ENCODE measurements around the gene CLBA1.

The CLBA1 gene

GRCh38 chr14:105021656-105022275 lies 36.2 kb downstream of the CLBA1 start (continued):
- no peak for TF ChIP-seq ZNF48 (tag by site-specific recombination; IDR thresholded peaks at IDR 0.05)
- no peak for TF ChIP-seq ZNF202 (tag by site-specific recombination; IDR thresholded peaks at IDR 0.05; ENCODE audit: borderline replicate concordance)
- TF ChIP-seq ZNF785 (tag by site-specific recombination; IDR thresholded peaks at IDR 0.05): no peak
- 0 out of 2 replicates have a peak, but pooled peaks have one; percentile 25 for TF ChIP-seq ZNF692 (tag by site-specific recombination; IDR thresholded peaks at IDR 0.05)
- TF ChIP-seq ZNF677 (tag by site-specific recombination; IDR thresholded peaks at IDR 0.05): no peak
- no peak for TF ChIP-seq SCRT1 (tag by site-specific recombination; IDR thresholded peaks at IDR 0.05; ENCODE audit: borderline replicate concordance)
- TF ChIP-seq, protein P1, sequence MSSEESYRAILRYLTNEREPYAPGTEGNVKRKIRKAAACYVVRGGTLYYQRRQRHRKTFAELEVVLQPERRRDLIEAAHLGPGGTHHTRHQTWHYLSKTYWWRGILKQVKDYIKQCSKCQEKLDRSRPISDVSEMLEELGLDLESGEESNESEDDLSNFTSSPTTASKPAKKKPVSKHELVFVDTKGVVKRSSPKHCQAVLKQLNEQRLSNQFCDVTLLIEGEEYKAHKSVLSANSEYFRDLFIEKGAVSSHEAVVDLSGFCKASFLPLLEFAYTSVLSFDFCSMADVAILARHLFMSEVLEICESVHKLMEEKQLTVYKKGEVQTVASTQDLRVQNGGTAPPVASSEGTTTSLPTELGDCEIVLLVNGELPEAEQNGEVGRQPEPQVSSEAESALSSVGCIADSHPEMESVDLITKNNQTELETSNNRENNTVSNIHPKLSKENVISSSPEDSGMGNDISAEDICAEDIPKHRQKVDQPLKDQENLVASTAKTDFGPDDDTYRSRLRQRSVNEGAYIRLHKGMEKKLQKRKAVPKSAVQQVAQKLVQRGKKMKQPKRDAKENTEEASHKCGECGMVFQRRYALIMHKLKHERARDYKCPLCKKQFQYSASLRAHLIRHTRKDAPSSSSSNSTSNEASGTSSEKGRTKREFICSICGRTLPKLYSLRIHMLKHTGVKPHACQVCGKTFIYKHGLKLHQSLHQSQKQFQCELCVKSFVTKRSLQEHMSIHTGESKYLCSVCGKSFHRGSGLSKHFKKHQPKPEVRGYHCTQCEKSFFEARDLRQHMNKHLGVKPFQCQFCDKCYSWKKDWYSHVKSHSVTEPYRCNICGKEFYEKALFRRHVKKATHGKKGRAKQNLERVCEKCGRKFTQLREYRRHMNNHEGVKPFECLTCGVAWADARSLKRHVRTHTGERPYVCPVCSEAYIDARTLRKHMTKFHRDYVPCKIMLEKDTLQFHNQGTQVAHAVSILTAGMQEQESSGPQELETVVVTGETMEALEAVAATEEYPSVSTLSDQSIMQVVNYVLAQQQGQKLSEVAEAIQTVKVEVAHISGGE (tag by site-specific recombination; conservative IDR thresholded peaks at IDR 0.05; ENCODE audit: low read depth): no peak
- no peak for TF ChIP-seq ZNF585B (tag by site-specific recombination; IDR thresholded peaks at IDR 0.05)
- TF ChIP-seq ZNF792 (tag by site-specific recombination; IDR thresholded peaks at IDR 0.05): no peak
- no peak for TF ChIP-seq HOXA7 (CRISPR knock-in tag; IDR thresholded peaks at IDR 0.05; ENCODE audit: borderline replicate concordance)
- no peak for TF ChIP-seq ZNF664 (tag by site-specific recombination; IDR thresholded peaks at IDR 0.05)
- no peak for TF ChIP-seq ZNF426 (tag by site-specific recombination; IDR thresholded peaks at IDR 0.05)
- TF ChIP-seq ZNF518A (tag by site-specific recombination; conservative IDR thresholded peaks at IDR 0.05; ENCODE audit: low read depth): no peak
- TF ChIP-seq, protein P2, sequence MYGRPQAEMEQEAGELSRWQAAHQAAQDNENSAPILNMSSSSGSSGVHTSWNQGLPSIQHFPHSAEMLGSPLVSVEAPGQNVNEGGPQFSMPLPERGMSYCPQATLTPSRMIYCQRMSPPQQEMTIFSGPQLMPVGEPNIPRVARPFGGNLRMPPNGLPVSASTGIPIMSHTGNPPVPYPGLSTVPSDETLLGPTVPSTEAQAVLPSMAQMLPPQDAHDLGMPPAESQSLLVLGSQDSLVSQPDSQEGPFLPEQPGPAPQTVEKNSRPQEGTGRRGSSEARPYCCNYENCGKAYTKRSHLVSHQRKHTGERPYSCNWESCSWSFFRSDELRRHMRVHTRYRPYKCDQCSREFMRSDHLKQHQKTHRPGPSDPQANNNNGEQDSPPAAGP (tag by site-specific recombination; IDR thresholded peaks at IDR 0.05): peak; percentile 68; the same call in 1 of the 2 replicates
- TF ChIP-seq ZNF449 (tag by site-specific recombination; IDR thresholded peaks at IDR 0.05): no peak
- no peak for TF ChIP-seq BCL11A (tag by site-specific recombination; IDR thresholded peaks at IDR 0.05; ENCODE audit: low read depth)
- TF ChIP-seq, protein P3, sequence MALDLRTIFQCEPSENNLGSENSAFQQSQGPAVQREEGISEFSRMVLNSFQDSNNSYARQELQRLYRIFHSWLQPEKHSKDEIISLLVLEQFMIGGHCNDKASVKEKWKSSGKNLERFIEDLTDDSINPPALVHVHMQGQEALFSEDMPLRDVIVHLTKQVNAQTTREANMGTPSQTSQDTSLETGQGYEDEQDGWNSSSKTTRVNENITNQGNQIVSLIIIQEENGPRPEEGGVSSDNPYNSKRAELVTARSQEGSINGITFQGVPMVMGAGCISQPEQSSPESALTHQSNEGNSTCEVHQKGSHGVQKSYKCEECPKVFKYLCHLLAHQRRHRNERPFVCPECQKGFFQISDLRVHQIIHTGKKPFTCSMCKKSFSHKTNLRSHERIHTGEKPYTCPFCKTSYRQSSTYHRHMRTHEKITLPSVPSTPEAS (tag by site-specific recombination; IDR thresholded peaks at IDR 0.05): no peak
- peak; percentile 51; the same call in 1 of the 2 replicates for TF ChIP-seq ZNF2 (tag by site-specific recombination; IDR thresholded peaks at IDR 0.05)
- peak; percentile 66 for TF ChIP-seq ZNF341 (tag by site-specific recombination; IDR thresholded peaks at IDR 0.05; ENCODE audit: low read depth)
- TF ChIP-seq ZNF138 (tag by site-specific recombination; IDR thresholded peaks at IDR 0.05; ENCODE audit: borderline replicate concordance): no peak
- TF ChIP-seq ZNF24 (tag by site-specific recombination; IDR thresholded peaks at IDR 0.05): peak; percentile 47; the same call in 1 of the 2 replicates
- no peak for TF ChIP-seq KLF10 (tag by site-specific recombination; IDR thresholded peaks at IDR 0.05)
- peak; percentile 68 for TF ChIP-seq ZBTB17 (tag by site-specific recombination; IDR thresholded peaks at IDR 0.05)
- no peak for TF ChIP-seq ZNF121 (tag by site-specific recombination; IDR thresholded peaks at IDR 0.05)
